Epithelial cell of esophagus (primary cell): Measurements from ENCODE around the gene ARL3.
A peak's percentile ranks its signal among the peaks of the same experiment; 100 is the strongest.

ENCODE experiments used
- DNase-seq: peaks from one replicate; pipeline ENCODE4 v3.0.0; 2010; ENCODE audit warnings: low read depth
- H3K4me3 ChIP-seq: 2 replicates; pipeline ENCODE4 v1.5.1; 2011; ENCODE audit warnings: mild to moderate bottlenecking, low read length, control low read depth
- CTCF ChIP-seq: IDR thresholded peaks from 2 replicates; pipeline ENCODE4 v1.5.1; 2011; ENCODE audit warnings: low read depth, mild to moderate bottlenecking, low read length, control low read depth, inconsistent platforms; ENCODE audit not compliant: insufficient read depth; ENCODE audit errors: missing control alignments

ARL3 gene

GRCh38 chr10:102665904-102666509 is 48.2 kb downstream of the ARL3 start:
- H3K4me3 ChIP-seq: no peak overlapping the region
- no peak for TF ChIP-seq CTCF
- no peak for DNase-seq

GRCh38 chr10:102661658-102662028 is 52.6 kb downstream of the ARL3 start:
- no peak for TF ChIP-seq CTCF
- H3K4me3 ChIP-seq: no peak overlapping the region
- no peak for DNase-seq

- TF ChIP-seq CTCF: no peak
- no peak overlapping the region for H3K4me3 ChIP-seq
- DNase-seq: no peak
Measured at GRCh38 chr10:102660888-102661657, 53.1 kb downstream of the ARL3 start.

GRCh38 chr10:102658802-102659201 is 55.4 kb downstream of the ARL3 start:
- no peak for TF ChIP-seq CTCF
- no peak overlapping the region for H3K4me3 ChIP-seq
- DNase-seq: no peak

- no peak for TF ChIP-seq CTCF
- H3K4me3 ChIP-seq: no peak overlapping the region
- peak; percentile 33 for DNase-seq
Measured at GRCh38 chr10:102657984-102658724, 56.0 kb downstream of the ARL3 start.

GRCh38 chr10:102657451-102657850 is 56.7 kb downstream of the ARL3 start:
- DNase-seq: no peak
- H3K4me3 ChIP-seq: no peak overlapping the region
- no peak for TF ChIP-seq CTCF
